GM12891 (cell line): ENCODE measurements around the gene TCP11L2.

Experiments
- POLR2A ChIP-seq: IDR thresholded peaks from 2 replicates; pipeline ENCODE4 v1.6.1; 2011; ENCODE audit warnings: low read depth, low read length, control low read depth
- POLR2AphosphoS5 ChIP-seq: IDR thresholded peaks from 2 replicates; pipeline ENCODE4 v1.6.1; 2011; ENCODE audit warnings: low read depth, low read length, control low read depth
- POU2F2 ChIP-seq: IDR thresholded peaks from 2 replicates; pipeline ENCODE4 v1.6.1; 2011; ENCODE audit warnings: low read depth, mild to moderate bottlenecking, control low read depth, low read length, moderate library complexity
- SPI1 ChIP-seq: IDR thresholded peaks from 2 replicates; pipeline ENCODE4 v1.6.1; 2011; ENCODE audit warnings: low read depth, low read length, control low read depth
- TAF1 ChIP-seq: IDR thresholded peaks from 2 replicates; pipeline ENCODE4 v1.6.1; 2011; ENCODE audit warnings: low read depth, low read length, control low read depth

DNA sequence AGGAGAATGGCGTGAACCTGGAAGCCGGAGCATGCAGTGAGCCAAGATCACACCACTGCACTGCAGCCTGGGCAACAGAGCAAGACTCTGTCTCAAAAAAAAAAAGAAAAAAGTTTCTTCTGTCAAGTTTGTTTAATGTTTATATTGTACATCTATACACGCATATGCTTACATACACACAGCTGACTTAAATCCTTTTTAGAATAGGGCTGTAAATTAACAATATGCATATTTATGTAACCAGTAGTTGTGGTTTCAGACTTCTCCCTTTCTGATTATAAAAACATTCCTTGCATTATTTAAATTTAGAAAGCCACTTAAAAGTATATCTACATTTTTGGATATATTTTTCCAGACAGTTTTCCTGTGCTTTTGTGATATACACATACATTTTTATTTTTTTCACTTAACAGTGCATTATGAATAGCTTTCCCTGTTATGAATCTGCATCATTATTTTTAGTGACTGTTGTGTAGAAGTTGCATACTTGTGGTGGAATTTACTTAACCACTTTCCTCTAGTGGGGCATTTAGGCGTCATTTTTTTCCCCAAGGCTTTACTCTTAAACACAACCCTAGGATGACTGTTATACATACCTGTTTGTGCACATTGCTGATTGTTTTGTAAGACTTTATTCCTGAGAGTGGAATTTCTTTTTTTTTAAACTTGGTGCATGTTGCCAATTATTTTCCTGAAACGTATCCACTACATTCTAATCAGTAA, 84.4 kb downstream of the TCP11L2 start:
- TF ChIP-seq POLR2A (no peak), POLR2AphosphoS5 (no peak), TAF1 (no peak), SPI1 (no peak), POU2F2 (no peak)
